ENCODE measurements around the gene KLHL36. TPM values are rescaled to one million over a fixed set of nuclear protein-coding genes. Genes with fewer than 3 reads are reported as not detected.

Gene KLHL36
- total RNA-seq, 1 experiment from 2014 or later, result 93.6 TPM

GRCh38 chr16:84680843-84681629, 32.7 kb downstream of the KLHL36 start:
- Mint-ChIP-seq H3K27ac (ENCODE audit: unreplicated experiment) (no peak overlapping the region), H3K4me1 (ENCODE audit: low read depth, unreplicated experiment) (no peaks in the 10 kb centered on the region), H3K36me3 (ENCODE audit: insufficient read depth, unreplicated experiment) (no peaks in the 10 kb centered on the region), H3K27me3 (ENCODE audit: unreplicated experiment) (peaks cover 82% of the 10 kb centered on the region), H3K9me3 (ENCODE audit: low read depth, unreplicated experiment) (no peaks in the 10 kb centered on the region), H3K4me3 (ENCODE audit: low read depth, unreplicated experiment) (no peak overlapping the region)
- intact Hi-C loops (cut with micrococcal nuclease; ENCODE audit: unreplicated experiment), result no loop called here
- TF ChIP-seq CTCF (IDR thresholded peaks at IDR 0.05; ENCODE audit: unreplicated experiment), result no peak
- DNase-seq, result no peak
- CTCF ChIA-PET, result interaction anchor here (1.3 kb wide), 1 partner anchor 9 kb away, joined by 6 read pairs; no protein-coding TSS in a partner anchor
- no TSS peak for BruUV-seq (replicated peaks)

GRCh38 chr16:84683691-84684591, 35.6 kb downstream of the KLHL36 start:
- no peak for TF ChIP-seq CTCF (IDR thresholded peaks at IDR 0.05; ENCODE audit: unreplicated experiment)
- H3K9me3 Mint-ChIP-seq (ENCODE audit: low read depth, unreplicated experiment), result peaks cover 2% of the 10 kb centered on the region
- no TSS peak for BruUV-seq (replicated peaks)
- intact Hi-C loops (cut with micrococcal nuclease; ENCODE audit: unreplicated experiment), result no loop called here
- DNase-seq, result no peak
- H3K27me3 Mint-ChIP-seq (ENCODE audit: unreplicated experiment), result peaks cover 65% of the 10 kb centered on the region
- H3K36me3 Mint-ChIP-seq (ENCODE audit: insufficient read depth, unreplicated experiment), result no peaks in the 10 kb centered on the region
- CTCF ChIA-PET, result no interaction called here
- H3K4me1 Mint-ChIP-seq (ENCODE audit: low read depth, unreplicated experiment), result no peaks in the 10 kb centered on the region
- H3K27ac Mint-ChIP-seq (ENCODE audit: unreplicated experiment), result no peak overlapping the region
- no peak overlapping the region for H3K4me3 Mint-ChIP-seq (ENCODE audit: low read depth, unreplicated experiment)

GRCh38 chr16:84684592-84684965, 36.3 kb downstream of the KLHL36 start:
- DNase-seq, result no peak
- no peak for TF ChIP-seq CTCF (IDR thresholded peaks at IDR 0.05; ENCODE audit: unreplicated experiment)
- H3K4me1 Mint-ChIP-seq (ENCODE audit: low read depth, unreplicated experiment), result no peaks in the 10 kb centered on the region
- CTCF ChIA-PET, result no interaction called here
- intact Hi-C loops (cut with micrococcal nuclease; ENCODE audit: unreplicated experiment), result no loop called here
- H3K9me3 Mint-ChIP-seq (ENCODE audit: low read depth, unreplicated experiment), result peaks cover 2% of the 10 kb centered on the region
- H3K27me3 Mint-ChIP-seq (ENCODE audit: unreplicated experiment), result peaks cover 66% of the 10 kb centered on the region
- H3K36me3 Mint-ChIP-seq (ENCODE audit: insufficient read depth, unreplicated experiment), result no peaks in the 10 kb centered on the region
- BruUV-seq (replicated peaks), result no TSS peak
- H3K27ac Mint-ChIP-seq (ENCODE audit: unreplicated experiment), result no peak overlapping the region
- H3K4me3 Mint-ChIP-seq (ENCODE audit: low read depth, unreplicated experiment), result no peak overlapping the region

GRCh38 chr16:84685210-84685609, 36.9 kb downstream of the KLHL36 start:
- Mint-ChIP-seq H3K4me1 (ENCODE audit: low read depth, unreplicated experiment) (no peaks in the 10 kb centered on the region), H3K27ac (ENCODE audit: unreplicated experiment) (no peak overlapping the region), H3K36me3 (ENCODE audit: insufficient read depth, unreplicated experiment) (no peaks in the 10 kb centered on the region), H3K4me3 (ENCODE audit: low read depth, unreplicated experiment) (no peak overlapping the region), H3K9me3 (ENCODE audit: low read depth, unreplicated experiment) (peaks cover 2% of the 10 kb centered on the region), H3K27me3 (ENCODE audit: unreplicated experiment) (peaks cover 61% of the 10 kb centered on the region)
- CTCF ChIA-PET, result interaction anchor here (1.7 kb wide), 1 partner anchor 13 kb away, joined by 4 read pairs; no protein-coding TSS in a partner anchor
- BruUV-seq (replicated peaks), result no TSS peak
- TF ChIP-seq CTCF (IDR thresholded peaks at IDR 0.05; ENCODE audit: unreplicated experiment), result no peak
- intact Hi-C loops (cut with micrococcal nuclease; ENCODE audit: unreplicated experiment), result no loop called here
- DNase-seq, result no peak

Data from Calu3 (cell line).